SK-N-SH (cell line): ENCODE results near the gene MORC3. TPM values are rescaled to one million over a fixed set of nuclear protein-coding genes. Genes with fewer than 3 reads are reported as not detected.

ENCODE experiments used
- CTCF ChIA-PET: fragments of 300-600, 350-600 bp; formaldehyde crosslinking; extraction: SDS; loops from one replicate; lab custom pipeline; 2021; lab: Yijun Ruan, JAX
- POLR2A ChIA-PET: fragments of 350-600 bp; sonication (Branson Sonifier 250); formaldehyde crosslinking; extraction: SDS; loops from one replicate; lab custom pipeline; 2020; ENCODE audit warnings: antibody characterized with exemption, inconsistent platforms; lab: Yijun Ruan, JAX
- DNase-seq: peaks from one replicate; pipeline ENCODE4 v3.0.0; 2012
- H2AFZ ChIP-seq: fragments of 200-600 bp; sonication (generic); 2 replicates; pipeline ENCODE4 v1.8.1; 2016; ENCODE audit warnings: antibody characterized with exemption, mild to moderate bottlenecking, low read depth
- H3F3A ChIP-seq: fragments of 200-600 bp; sonication (generic); replicated peaks from 2 replicates; pipeline ENCODE3; 2016; ENCODE audit warnings: antibody characterized with exemption, mild to moderate bottlenecking; ENCODE audit not compliant: insufficient read depth
- H3K27ac ChIP-seq, 2 experiments: fragments of 200-500 bp in 1 of 2; fragments of 200-600 bp in 1 of 2; sonication (Bioruptor generic) in 1 of 2; sonication (generic), shearing (Covaris generic) in 1 of 2; 2 replicates each; pipeline versions ENCODE4 v1.5.1 to v1.6.1; 2014 to 2016; ENCODE audit warnings: low read depth in 2 of 2, inconsistent platforms in 1 of 2, low read length in 1 of 2, mild to moderate bottlenecking in 1 of 2, mixed read lengths in 1 of 2
- H3K27me3 ChIP-seq: fragments of 200-600 bp; sonication (generic), shearing (Covaris generic); 2 replicates; pipeline ENCODE4 v1.6.1; 2016; ENCODE audit warnings: mixed run types; ENCODE audit not compliant: insufficient read depth
- H3K36me3 ChIP-seq, 2 experiments: fragments of 200-500 bp in 1 of 2; fragments of 200-600 bp in 1 of 2; sonication (Bioruptor generic) in 1 of 2; sonication (generic) in 1 of 2; replicated peaks in 1 of 2; 2 replicates each; pipeline versions ENCODE3 to v1.5.1; 2014 to 2016; ENCODE audit warnings: low read length in 1 of 2, mild to moderate bottlenecking in 1 of 2; ENCODE audit not compliant: insufficient read depth in 2 of 2, control insufficient read depth in 1 of 2
- H3K4me1 ChIP-seq, 2 experiments: fragments of 200-500 bp in 1 of 2; fragments of 200-600 bp in 1 of 2; sonication (Bioruptor generic) in 1 of 2; sonication (generic), shearing (Covaris generic) in 1 of 2; 2 replicates each; pipeline versions ENCODE4 v1.5.1 to v1.6.1; 2014 to 2016; ENCODE audit warnings: low read depth in 1 of 2, low read length in 1 of 2, mixed run types in 1 of 2; ENCODE audit not compliant: insufficient read depth in 2 of 2, control insufficient read depth in 1 of 2
- H3K4me2 ChIP-seq: fragments of 200-600 bp; sonication (generic), shearing (Covaris generic); 2 replicates; pipeline ENCODE4 v1.6.1; 2017; ENCODE audit warnings: mixed run types
- H3K4me3 ChIP-seq, 2 experiments: fragments of 200-500 bp in 1 of 2; fragments of 200-600 bp in 1 of 2; sonication (Bioruptor generic) in 1 of 2; sonication (generic), shearing (Covaris generic) in 1 of 2; 2 replicates each; pipeline versions ENCODE4 v1.5.1 to v1.8.1; 2014 to 2016; ENCODE audit warnings: low read depth in 2 of 2, inconsistent platforms in 1 of 2, low read length in 1 of 2, mild to moderate bottlenecking in 1 of 2, mixed read lengths in 1 of 2, moderate library complexity in 1 of 2
- H3K79me2 ChIP-seq: fragments of 200-600 bp; sonication (generic); 2 replicates; pipeline ENCODE4 v1.8.1; 2017; ENCODE audit warnings: mild to moderate bottlenecking; ENCODE audit not compliant: insufficient read depth
- H3K9ac ChIP-seq: fragments of 200-600 bp; sonication (generic); 2 replicates; pipeline ENCODE4 v1.6.1; 2017; ENCODE audit warnings: mixed run types
- H3K9me2 ChIP-seq: fragments of 200-600 bp; sonication (generic); 2 replicates; pipeline ENCODE4 v1.6.1; 2017; ENCODE audit warnings: mixed run types
- H3K9me3 ChIP-seq: fragments of 200-600 bp; sonication (generic); 2 replicates; pipeline ENCODE4 v1.6.1; 2017; ENCODE audit warnings: mixed run types, mild to moderate bottlenecking, moderate library complexity
- H4K20me1 ChIP-seq: fragments of 200-600 bp; sonication (generic); 2 replicates; pipeline ENCODE4 v1.6.1; 2017; ENCODE audit warnings: mild to moderate bottlenecking, mixed run types; ENCODE audit not compliant: insufficient read depth
- ELF1 ChIP-seq: IDR thresholded peaks from 2 replicates; pipeline ENCODE4 v1.4.0; 2012
- EP300 ChIP-seq, 2 experiments: IDR thresholded peaks; 2 replicates each; pipeline versions ENCODE4 v1.4.0 to v1.6.1; 2012; ENCODE audit warnings: borderline replicate concordance in 1 of 2, low read depth in 1 of 2, low read length in 1 of 2
- FOSL2 ChIP-seq: IDR thresholded peaks from 2 replicates; pipeline ENCODE4 v1.4.0; 2012; ENCODE audit warnings: low read depth, mild to moderate bottlenecking, moderate library complexity, borderline replicate concordance
- FOXJ3 ChIP-seq: sonication (generic); formaldehyde crosslinking; IDR thresholded peaks from 2 replicates; pipeline ENCODE4 v1.5.1; 2020; ENCODE audit warnings: mild to moderate bottlenecking, missing genetic modification reagents
- GABPA ChIP-seq: IDR thresholded peaks from 2 replicates; pipeline ENCODE4 v1.4.0; 2012; ENCODE audit warnings: low read depth, mild to moderate bottlenecking
- GATA2 ChIP-seq: sonication (generic); formaldehyde crosslinking; IDR thresholded peaks from 2 replicates; pipeline ENCODE4 v1.5.0; 2020; ENCODE audit warnings: mild to moderate bottlenecking, missing genetic modification reagents
- MEF2A ChIP-seq: IDR thresholded peaks from 2 replicates; pipeline ENCODE4 v1.4.0; 2012; ENCODE audit warnings: low read depth, borderline replicate concordance
- NFIC ChIP-seq: IDR thresholded peaks from 2 replicates; pipeline ENCODE4 v1.4.0; 2012; ENCODE audit warnings: borderline replicate concordance
- NRF1 ChIP-seq: IDR thresholded peaks from 2 replicates; pipeline ENCODE4 v1.6.1; 2012; ENCODE audit warnings: low read depth, mild to moderate bottlenecking, low read length
- POLR2AphosphoS5 ChIP-seq: IDR thresholded peaks from 2 replicates; pipeline ENCODE4 v1.6.1; 2012; ENCODE audit warnings: low read depth, low read length
- RCOR1 ChIP-seq: fragments of 150-350 bp; IDR thresholded peaks from 2 replicates; pipeline ENCODE4 v1.6.1; 2017; ENCODE audit warnings: antibody characterized with exemption, low read length
- RFX5 ChIP-seq: IDR thresholded peaks from 2 replicates; pipeline ENCODE4 v1.6.1; 2012; ENCODE audit warnings: mild to moderate bottlenecking, improper control_type of control experiment, low read length
- SIN3A ChIP-seq: IDR thresholded peaks from 2 replicates; pipeline ENCODE4 v1.6.1; 2012; ENCODE audit warnings: low read depth, mild to moderate bottlenecking, low read length, moderate library complexity, borderline replicate concordance
- TAF1 ChIP-seq: IDR thresholded peaks from 2 replicates; pipeline ENCODE4 v1.6.1; 2012; ENCODE audit warnings: low read depth, mild to moderate bottlenecking, low read length, moderate library complexity, borderline replicate concordance
- TCF12 ChIP-seq: IDR thresholded peaks from 2 replicates; pipeline ENCODE4 v1.4.0; 2012
- TEAD4 ChIP-seq: IDR thresholded peaks from 2 replicates; pipeline ENCODE4 v1.4.0; 2012; ENCODE audit warnings: mild to moderate bottlenecking, borderline replicate concordance; ENCODE audit not compliant: insufficient read depth
- USF2 ChIP-seq: fragments of 150-350 bp; IDR thresholded peaks from 2 replicates; pipeline ENCODE4 v1.6.1; 2017; ENCODE audit warnings: antibody characterized with exemption, low read length, low read depth, borderline replicate concordance
- YY1 ChIP-seq: IDR thresholded peaks from 2 replicates; pipeline ENCODE4 v1.4.0; 2012; ENCODE audit warnings: low read depth, mild to moderate bottlenecking
- WGBS: methylation state at CpG from one replicate; pipeline ENCODE4 v1.1.6; 2017; ENCODE audit warnings: low lambda C conversion rate; 5-methylcytosine and 5-hydroxymethylcytosine counted together
- polyA plus RNA-seq, 3 experiments: library from polyadenylated mRNA; depleted of rRNA; stranded (reverse); fragments of >200 nt; gene quantifications; 2 replicates each; pipeline ENCODE4 v1.2.3, GENCODE V29; 2012
- TF ChIP-seq, protein P1 (sequence below): fragments of 150-350 bp; IDR thresholded peaks from 2 replicates; pipeline ENCODE4 v1.6.1; 2016; ENCODE audit warnings: mild to moderate bottlenecking, low read depth, low read length
- TF ChIP-seq, protein P2 (sequence below): IDR thresholded peaks from 2 replicates; pipeline ENCODE4; 2012

Gene MORC3
- polyA plus RNA-seq, 1 of the 3 experiments (the other 2 are of a cell fraction), result 8.2 TPM

DNA sequence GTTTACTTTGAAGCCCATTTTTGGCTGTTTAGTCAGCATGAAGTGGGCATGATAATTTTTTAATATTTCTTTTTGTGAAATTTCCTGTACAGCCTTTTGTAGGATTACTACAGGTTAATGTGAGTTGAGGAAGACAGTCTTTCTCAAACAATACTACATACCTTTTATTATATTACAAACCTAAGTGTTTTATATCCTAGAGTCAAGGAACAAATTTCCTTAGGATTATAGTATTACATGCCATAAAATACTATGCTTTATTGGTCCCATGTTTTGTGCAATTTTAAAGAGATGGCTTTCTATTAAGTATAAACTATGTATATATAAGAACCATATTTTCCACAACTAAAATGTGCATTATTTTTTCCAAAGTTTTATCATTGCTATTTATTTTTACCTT lies 56.0 kb downstream of the MORC3 start:
- CTCF ChIA-PET, result no interaction called here

GRCh38 chr21:36377391-36377842 lies 57.4 kb downstream of the MORC3 start:
- Histone ChIP-seq H3F3A (peaks cover 13% of the 10 kb centered on the region), H3K4me3 (no peak overlapping the region), H4K20me1 (no peaks in the 10 kb centered on the region), H3K27ac (no peak overlapping the region), H3K36me3 (peaks cover 37 to 52% of the 10 kb centered on the region in 2 experiments), H3K9me2 (no peaks in the 10 kb centered on the region), H3K9me3 (no peaks in the 10 kb centered on the region), H3K4me1 (no peaks in the 10 kb centered on the region; a peak in 1 of 4 replicates), H3K4me2 (no peak overlapping the region), H3K79me2 (no peaks in the 10 kb centered on the region), H3K27me3 (no peaks in the 10 kb centered on the region), H3K9ac (no peak overlapping the region), H2AFZ (no peak overlapping the region)
- no peak for TF ChIP-seq YY1
- no peak for TF ChIP-seq RCOR1
- no peak for TF ChIP-seq USF2
- TF ChIP-seq GABPA, result no peak
- no peak for TF ChIP-seq SIN3A
- TF ChIP-seq TCF12, result no peak
- TF ChIP-seq, protein P1, sequence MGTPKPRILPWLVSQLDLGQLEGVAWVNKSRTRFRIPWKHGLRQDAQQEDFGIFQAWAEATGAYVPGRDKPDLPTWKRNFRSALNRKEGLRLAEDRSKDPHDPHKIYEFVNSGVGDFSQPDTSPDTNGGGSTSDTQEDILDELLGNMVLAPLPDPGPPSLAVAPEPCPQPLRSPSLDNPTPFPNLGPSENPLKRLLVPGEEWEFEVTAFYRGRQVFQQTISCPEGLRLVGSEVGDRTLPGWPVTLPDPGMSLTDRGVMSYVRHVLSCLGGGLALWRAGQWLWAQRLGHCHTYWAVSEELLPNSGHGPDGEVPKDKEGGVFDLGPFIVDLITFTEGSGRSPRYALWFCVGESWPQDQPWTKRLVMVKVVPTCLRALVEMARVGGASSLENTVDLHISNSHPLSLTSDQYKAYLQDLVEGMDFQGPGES, result no peak
- TF ChIP-seq, protein P2, sequence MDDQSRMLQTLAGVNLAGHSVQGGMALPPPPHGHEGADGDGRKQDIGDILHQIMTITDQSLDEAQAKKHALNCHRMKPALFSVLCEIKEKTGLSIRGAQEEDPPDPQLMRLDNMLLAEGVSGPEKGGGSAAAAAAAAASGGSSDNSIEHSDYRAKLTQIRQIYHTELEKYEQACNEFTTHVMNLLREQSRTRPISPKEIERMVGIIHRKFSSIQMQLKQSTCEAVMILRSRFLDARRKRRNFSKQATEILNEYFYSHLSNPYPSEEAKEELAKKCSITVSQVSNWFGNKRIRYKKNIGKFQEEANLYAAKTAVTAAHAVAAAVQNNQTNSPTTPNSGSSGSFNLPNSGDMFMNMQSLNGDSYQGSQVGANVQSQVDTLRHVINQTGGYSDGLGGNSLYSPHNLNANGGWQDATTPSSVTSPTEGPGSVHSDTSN, result no peak
- no peak for TF ChIP-seq FOSL2
- TF ChIP-seq NRF1, result no peak
- no peak for TF ChIP-seq TAF1
- TF ChIP-seq NFIC, result no peak
- no peak for TF ChIP-seq RFX5
- ChIA-PET CTCF (interaction anchor here (1.0 kb wide), 1 partner anchor 252 kb away, joined by 3 read pairs; no protein-coding TSS in a partner anchor), POLR2A (interaction anchor here (0.7 kb wide), 1 partner anchor 15 kb away, joined by 3 read pairs; no protein-coding TSS in a partner anchor)
- DNase-seq, result no peak
- WGBS, result 90% methylated on average over 7 of the region's 7 CpGs

More for the DNA sequence above, 56.0 kb downstream of the MORC3 start:
- Histone ChIP-seq H3K27me3 (no peaks in the 10 kb centered on the region), H3F3A (peaks cover 10% of the 10 kb centered on the region), H3K4me2 (no peak overlapping the region), H3K36me3 (peaks cover 46 to 65% of the 10 kb centered on the region in 2 experiments), H3K79me2 (no peaks in the 10 kb centered on the region), H4K20me1 (no peaks in the 10 kb centered on the region), H3K4me1 (no peaks in the 10 kb centered on the region; a peak in 1 of 4 replicates), H3K9ac (no peak overlapping the region), H3K9me2 (no peaks in the 10 kb centered on the region), H2AFZ (no peak overlapping the region), H3K9me3 (no peaks in the 10 kb centered on the region), H3K4me3 (no peak overlapping the region), H3K27ac (no peak overlapping the region)
- no peak for DNase-seq
- TF ChIP-seq ELF1 (no peak), MEF2A (no peak), EP300 (IDR thresholded peaks at IDR 0.05; ENCODE audit: borderline replicate concordance in 1 of 2, low read depth in 1 of 2, low read length in 1 of 2) (no peak), GABPA (no peak), TEAD4 (no peak), FOXJ3 (no peak), GATA2 (CRISPR knock-in tag) (no peak), POLR2AphosphoS5 (no peak)
- TF ChIP-seq, protein P1, result no peak
- POLR2A ChIA-PET, result no interaction called here
